A549 (cell line): Measurements from ENCODE around the gene SNX30.

ENCODE experiments used
- BHLHE40 ChIP-seq: IDR thresholded peaks from 2 replicates; pipeline ENCODE4 v1.6.1; 2012; ENCODE audit warnings: low read depth, low read length, inconsistent platforms
- RAD21 ChIP-seq, 2 experiments: fragments of >200 bp in 1 of 2; sonication (Bioruptor Twin) in 1 of 2; formaldehyde crosslinking in 1 of 2; IDR thresholded peaks in 1 of 2; conservative IDR thresholded peaks in 1 of 2; 2 replicates in 1 of 2; 3 replicates in 1 of 2; pipeline ENCODE4 v1.6.1; 2012 to 2018; ENCODE audit warnings: inconsistent platforms in 1 of 2
- REST ChIP-seq: fragments of 200-600 bp; sonication (generic); IDR thresholded peaks from 2 replicates; pipeline ENCODE4 v1.6.1; 2016; ENCODE audit warnings: antibody characterized with exemption, mild to moderate bottlenecking, moderate library complexity
- TF ChIP-seq, protein P1 (sequence below): fragments of >200 bp; sonication (Bioruptor Twin); formaldehyde crosslinking; IDR thresholded peaks from 3 replicates; pipeline ENCODE4 v1.5.1; 2016

- TF ChIP-seq REST (no peak), BHLHE40 (no peak), RAD21 (conservative IDR thresholded peaks at IDR 0.05 in 1 of 2, IDR thresholded peaks at IDR 0.05 in 1 of 2) (no peak)
- TF ChIP-seq, protein P1, sequence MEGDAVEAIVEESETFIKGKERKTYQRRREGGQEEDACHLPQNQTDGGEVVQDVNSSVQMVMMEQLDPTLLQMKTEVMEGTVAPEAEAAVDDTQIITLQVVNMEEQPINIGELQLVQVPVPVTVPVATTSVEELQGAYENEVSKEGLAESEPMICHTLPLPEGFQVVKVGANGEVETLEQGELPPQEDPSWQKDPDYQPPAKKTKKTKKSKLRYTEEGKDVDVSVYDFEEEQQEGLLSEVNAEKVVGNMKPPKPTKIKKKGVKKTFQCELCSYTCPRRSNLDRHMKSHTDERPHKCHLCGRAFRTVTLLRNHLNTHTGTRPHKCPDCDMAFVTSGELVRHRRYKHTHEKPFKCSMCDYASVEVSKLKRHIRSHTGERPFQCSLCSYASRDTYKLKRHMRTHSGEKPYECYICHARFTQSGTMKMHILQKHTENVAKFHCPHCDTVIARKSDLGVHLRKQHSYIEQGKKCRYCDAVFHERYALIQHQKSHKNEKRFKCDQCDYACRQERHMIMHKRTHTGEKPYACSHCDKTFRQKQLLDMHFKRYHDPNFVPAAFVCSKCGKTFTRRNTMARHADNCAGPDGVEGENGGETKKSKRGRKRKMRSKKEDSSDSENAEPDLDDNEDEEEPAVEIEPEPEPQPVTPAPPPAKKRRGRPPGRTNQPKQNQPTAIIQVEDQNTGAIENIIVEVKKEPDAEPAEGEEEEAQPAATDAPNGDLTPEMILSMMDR: no peak
These were observed 144.1 kb downstream of the SNX30 start for GRCh38 chr9:112894699-112895098.
